T-cell (primary cell): ENCODE results near the gene KAZALD1. TPM values are rescaled to one million over a fixed set of nuclear protein-coding genes. Genes with fewer than 3 reads are reported as not detected.

Experiments
- ATAC-seq, 4 experiments: fragments of 200-7000 bp in 3 of 4; fragments of 150-1000 bp in 1 of 4; cut with Tn5 transposase; replicated peaks in 1 of 4; 1 replicate in 3 of 4; 2 replicates in 1 of 4; pipeline ENCODE4 v1.10.0; 2021; ENCODE audit warnings: moderate library complexity in 3 of 4, mild to moderate bottlenecking in 2 of 4, moderate number of reproducible peaks in 1 of 4
- CTCF ChIA-PET, 2 donors: fragments of 300-600 bp; sonication (Branson Sonifier 250); formaldehyde crosslinking; loops; one replicate each; lab custom pipeline; 2022; ENCODE audit warnings: antibody characterized with exemption in 2 of 2; lab: Charles Lee
- POLR2A ChIA-PET, 2 donors: fragments of 300-600 bp; sonication (Branson Sonifier 250); formaldehyde crosslinking; loops; one replicate each; lab custom pipeline; 2022; ENCODE audit warnings: antibody characterized with exemption in 2 of 2; lab: Charles Lee
- DNase-seq, 35 experiments: peaks; one replicate each; pipeline versions ENCODE4 v3.0.0 to v3.0.0-alpha.2; 2013 to 2023
- H3K27ac ChIP-seq: one replicate; pipeline ENCODE4 v1.5.1; 2013; ENCODE audit warnings: low read length
- H3K27me3 ChIP-seq, 2 experiments: replicated peaks in 1 of 2; 1 replicate in 1 of 2; 2 replicates in 1 of 2; pipeline versions ENCODE4 v1.6.1 to v1.7.0; 2013; ENCODE audit warnings: low read length in 1 of 2, mixed read lengths in 1 of 2; ENCODE audit not compliant: control insufficient read depth in 2 of 2, insufficient read depth in 2 of 2; ENCODE audit errors: extremely low read depth in 1 of 2
- H3K36me3 ChIP-seq, 2 donors: 1 replicate in 1 of 2; 2 replicates in 1 of 2; pipeline versions ENCODE4 v1.6.1 to v1.7.0; 2013; ENCODE audit warnings: low read length in 1 of 2; ENCODE audit not compliant: control insufficient read depth in 2 of 2, insufficient read depth in 1 of 2; ENCODE audit errors: extremely low read depth in 1 of 2
- H3K4me1 ChIP-seq, 2 experiments: 1 replicate in 1 of 2; 2 replicates in 1 of 2; pipeline versions ENCODE4 v1.6.1 to v1.7.0; 2013; ENCODE audit warnings: low read length in 2 of 2, mixed read lengths in 1 of 2; ENCODE audit not compliant: insufficient read depth in 2 of 2, control insufficient read depth in 1 of 2; ENCODE audit errors: extremely low read depth in 1 of 2
- H3K4me3 ChIP-seq, 2 donors: 1 replicate in 1 of 2; 2 replicates in 1 of 2; pipeline versions ENCODE4 v1.5.1 to v1.7.0; 2013; ENCODE audit warnings: mild to moderate bottlenecking in 2 of 2, low read length in 1 of 2, moderate library complexity in 1 of 2; ENCODE audit not compliant: control insufficient read depth in 1 of 2; ENCODE audit errors: extremely low read depth in 1 of 2
- H3K9me3 ChIP-seq: 2 replicates; pipeline ENCODE4 v1.7.0; 2013
- H3K27ac Mint-ChIP-seq, 2 donors: one replicate each; pipeline ENCODE4 v1.8.0; 2020 to 2021; ENCODE audit warnings: mild to moderate bottlenecking in 2 of 2, mixed read lengths in 2 of 2
- H3K27me3 Mint-ChIP-seq, 2 donors: one replicate each; pipeline ENCODE4 v1.8.0; 2021 to 2022; ENCODE audit warnings: mixed read lengths in 2 of 2
- H3K36me3 Mint-ChIP-seq: one replicate; pipeline ENCODE4 v1.8.0; 2021; ENCODE audit warnings: mixed read lengths
- H3K4me1 Mint-ChIP-seq, 3 donors: one replicate each; pipeline ENCODE4 v1.8.0; 2020 to 2022; ENCODE audit warnings: mixed read lengths in 3 of 3, mild to moderate bottlenecking in 1 of 3
- H3K4me3 Mint-ChIP-seq, 3 donors: one replicate each; pipeline ENCODE4 v1.8.0; 2020 to 2022; ENCODE audit warnings: mild to moderate bottlenecking in 3 of 3, mixed read lengths in 3 of 3, moderate library complexity in 3 of 3
- H3K9me3 Mint-ChIP-seq, 3 donors: one replicate each; pipeline ENCODE4 v1.8.0; 2020 to 2022; ENCODE audit warnings: mixed read lengths in 3 of 3
- WGBS: methylation state at CpG from one replicate; pipeline ENCODE4 v1.1.5; 2013; ENCODE audit warnings: missing lambda C conversion rate; ENCODE audit not compliant: insufficient coverage; 5-methylcytosine and 5-hydroxymethylcytosine counted together
- total RNA-seq, 35 experiments: library from RNA in 6 of 35; stranded (reverse) in 6 of 35; fragments of 120-200 nt in 1 of 35; gene quantifications; one replicate each; pipeline versions ENCODE4 v1.2.1 to v1.2.4 and lab custom pipeline; 2013 to 2026

Gene KAZALD1
- total RNA-seq, 5 donors from 2014 or later (not counting 1 experiment from before 2014, with no cell fraction given) = 0.19 to 0.29 TPM; not detected in 3

GRCh38 chr10:101071267-101071884 lies 9.6 kb downstream of the KAZALD1 start:
- Mint-ChIP-seq H3K27me3 (peaks cover 36 to 48% of the 10 kb centered on the region in 2 donors), H3K4me1 (peaks cover 2 to 16% (median 7%) of the 10 kb centered on the region in 3 donors), H3K36me3 (no peaks in the 10 kb centered on the region), H3K27ac (no peak overlapping the region), H3K4me3 (no peak overlapping the region), H3K9me3 (no peaks in the 10 kb centered on the region)
- DNase-seq (peak in 2 of 35 experiments; percentile 10 to 31), ATAC-seq (no peak)
- CTCF ChIA-PET = interaction anchor here in 1 of 2 donors (0.5 to 0.8 kb wide), 2 partner anchors 10 to 49 kb away, joined by 4 read pairs; partner anchors contain the start of gene KAZALD1
- H3K27me3 ChIP-seq = peaks cover 16 to 62% of the 10 kb centered on the region in 2 experiments
- H3K4me1 ChIP-seq = peaks cover 4 to 15% of the 10 kb centered on the region in 2 experiments
- no peak overlapping the region for H3K27ac ChIP-seq
- POLR2A ChIA-PET = no interaction called here
- H3K9me3 ChIP-seq = no peaks in the 10 kb centered on the region
- H3K4me3 ChIP-seq = no peak overlapping the region
- WGBS = 25% methylated on average over 1 of the region's 6 CpGs
- no peaks in the 10 kb centered on the region for H3K36me3 ChIP-seq

DNA sequence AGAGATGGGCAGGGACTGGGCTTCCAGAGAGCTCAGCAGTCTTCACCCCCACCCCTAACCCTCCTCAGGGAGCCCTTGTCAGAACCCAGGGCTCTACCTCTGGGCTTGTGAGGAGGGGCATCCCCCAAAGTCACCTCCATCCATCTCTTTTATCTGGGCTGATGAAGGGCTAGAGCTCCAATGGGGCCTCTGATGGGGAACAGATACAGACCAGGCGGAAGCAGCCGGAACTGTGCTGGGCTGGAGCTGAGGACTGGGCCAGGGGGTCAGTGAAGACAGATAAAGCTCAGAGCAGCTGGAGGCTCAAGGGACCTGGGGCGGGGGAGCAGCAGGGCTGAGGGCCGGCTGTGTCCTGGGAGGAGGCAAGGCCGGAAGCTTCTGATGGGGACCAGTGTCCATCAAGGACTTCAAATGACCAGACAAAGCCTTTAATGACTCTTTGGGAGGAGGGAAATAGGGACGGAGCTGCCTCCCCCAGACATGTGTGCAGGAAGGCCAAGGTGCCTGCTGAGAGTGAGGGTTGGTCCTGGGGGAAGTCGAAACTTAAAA lies 10.2 kb downstream of the KAZALD1 start:
- Mint-ChIP-seq H3K4me3 (no peak overlapping the region), H3K36me3 (no peaks in the 10 kb centered on the region), H3K4me1 (peaks cover 0 to 11% (median 3%) of the 10 kb centered on the region in 3 donors), H3K27ac (no peak overlapping the region), H3K27me3 (peaks cover 37 to 48% of the 10 kb centered on the region in 2 donors), H3K9me3 (no peaks in the 10 kb centered on the region)
- CTCF ChIA-PET = interaction anchor here in 1 of 2 donors (0.8 kb wide), 1 partner anchor 10 kb away, joined by 4 read pairs; the partner anchor contains the start of gene KAZALD1
- POLR2A ChIA-PET = no interaction called here
- WGBS = 83% methylated on average over 7 of the region's 7 CpGs
- Histone ChIP-seq H3K4me1 (peaks cover 2 to 9% of the 10 kb centered on the region in 2 experiments), H3K36me3 (no peaks in the 10 kb centered on the region), H3K4me3 (no peak overlapping the region), H3K27me3 (peaks cover 16 to 61% of the 10 kb centered on the region in 2 experiments), H3K9me3 (no peaks in the 10 kb centered on the region), H3K27ac (no peak overlapping the region)
- ATAC-seq = no peak
- DNase-seq = no peak

DNA sequence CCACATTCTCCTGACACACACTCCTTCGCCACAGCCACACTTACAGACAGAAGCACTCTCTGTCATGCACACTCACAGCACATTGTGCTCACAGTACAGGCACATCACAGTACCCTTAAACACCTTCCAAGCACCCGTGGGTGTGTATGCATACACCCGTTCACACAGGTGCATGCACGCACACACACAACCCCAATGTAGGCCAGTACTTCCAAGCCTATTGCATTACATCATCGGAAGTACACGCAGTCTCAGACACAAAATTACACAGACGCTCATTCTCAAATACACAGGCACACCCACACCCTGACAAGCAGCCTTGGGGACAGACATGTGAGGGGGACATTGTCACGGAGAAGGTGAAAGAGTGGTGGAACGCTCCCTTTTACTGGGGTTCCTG lies 11.1 kb downstream of the KAZALD1 start:
- H3K27me3 ChIP-seq = peaks cover 16 to 52% of the 10 kb centered on the region in 2 experiments
- H3K4me1 Mint-ChIP-seq = peaks cover 0 to 3% (median 0%) of the 10 kb centered on the region in 3 donors
- H3K4me3 ChIP-seq = no peak overlapping the region
- H3K9me3 ChIP-seq = no peaks in the 10 kb centered on the region
- H3K36me3 Mint-ChIP-seq = no peaks in the 10 kb centered on the region
- no peaks in the 10 kb centered on the region for H3K9me3 Mint-ChIP-seq
- WGBS = 75% methylated on average over 4 of the region's 9 CpGs
- no peak overlapping the region for H3K27ac ChIP-seq
- no peak for DNase-seq
- ChIA-PET CTCF (no interaction called here), POLR2A (no interaction called here)
- H3K27ac Mint-ChIP-seq = no peak overlapping the region
- H3K4me1 ChIP-seq = no peaks in the 10 kb centered on the region
- H3K36me3 ChIP-seq = no peaks in the 10 kb centered on the region
- peaks cover 38 to 48% of the 10 kb centered on the region in 2 donors for H3K27me3 Mint-ChIP-seq
- ATAC-seq = no peak
- no peak overlapping the region for H3K4me3 Mint-ChIP-seq

DNA sequence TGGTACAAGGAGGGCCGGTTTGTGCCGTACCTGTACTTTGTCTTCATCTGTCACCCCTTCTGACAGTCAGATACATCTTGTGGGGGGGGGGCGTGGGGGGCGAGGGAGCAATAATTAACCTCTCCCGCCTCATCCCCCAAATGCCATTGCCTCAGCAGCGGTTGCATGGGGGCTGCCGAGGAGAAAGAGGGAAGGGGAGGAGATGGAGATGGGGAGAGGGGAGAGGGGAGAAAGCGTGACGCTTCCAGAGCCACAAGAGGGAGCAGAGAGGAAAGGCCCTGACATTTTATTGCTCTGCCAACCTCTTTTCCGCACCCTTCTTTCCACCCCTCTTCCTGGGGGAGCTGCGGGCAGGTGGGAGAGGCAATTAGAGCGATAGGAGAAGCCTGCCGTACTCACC lies 11.8 kb downstream of the KAZALD1 start:
- Mint-ChIP-seq H3K9me3 (no peaks in the 10 kb centered on the region), H3K36me3 (no peaks in the 10 kb centered on the region), H3K4me1 (peaks cover 0 to 3% (median 0%) of the 10 kb centered on the region in 3 donors), H3K4me3 (no peak overlapping the region), H3K27ac (no peak overlapping the region), H3K27me3 (peaks cover 44 to 52% of the 10 kb centered on the region in 2 donors)
- WGBS = no CpG with 5 or more reads among the region's 13 CpGs
- ChIA-PET POLR2A (no interaction called here), CTCF (no interaction called here)
- Histone ChIP-seq H3K4me3 (no peak overlapping the region), H3K9me3 (no peaks in the 10 kb centered on the region), H3K27me3 (peaks cover 19 to 52% of the 10 kb centered on the region in 2 experiments), H3K27ac (no peak overlapping the region), H3K36me3 (no peaks in the 10 kb centered on the region), H3K4me1 (no peaks in the 10 kb centered on the region)
- ATAC-seq (no peak), DNase-seq (no peak)

- Histone ChIP-seq H3K27me3 (peaks cover 20 to 65% of the 10 kb centered on the region in 2 experiments), H3K9me3 (no peaks in the 10 kb centered on the region), H3K4me3 (no peak overlapping the region), H3K27ac (no peak overlapping the region), H3K4me1 (no peaks in the 10 kb centered on the region), H3K36me3 (no peaks in the 10 kb centered on the region)
- Mint-ChIP-seq H3K9me3 (no peaks in the 10 kb centered on the region), H3K27ac (no peak overlapping the region), H3K36me3 (no peaks in the 10 kb centered on the region), H3K27me3 (peaks cover 57 to 67% of the 10 kb centered on the region in 2 donors), H3K4me1 (peaks cover 0 to 3% (median 0%) of the 10 kb centered on the region in 3 donors), H3K4me3 (no peak overlapping the region)
- WGBS = no CpG with 5 or more reads among the region's 4 CpGs
- POLR2A ChIA-PET = interaction anchor here in 1 of 2 donors (0.7 kb wide), 1 partner anchor 71 kb away, joined by 5 read pairs; no protein-coding TSS in a partner anchor
- CTCF ChIA-PET = no interaction called here
- DNase-seq (no peak), ATAC-seq (no peak)
Observed at GRCh38 chr10:101075775-101076174, 14.0 kb downstream of the KAZALD1 start.

DNA sequence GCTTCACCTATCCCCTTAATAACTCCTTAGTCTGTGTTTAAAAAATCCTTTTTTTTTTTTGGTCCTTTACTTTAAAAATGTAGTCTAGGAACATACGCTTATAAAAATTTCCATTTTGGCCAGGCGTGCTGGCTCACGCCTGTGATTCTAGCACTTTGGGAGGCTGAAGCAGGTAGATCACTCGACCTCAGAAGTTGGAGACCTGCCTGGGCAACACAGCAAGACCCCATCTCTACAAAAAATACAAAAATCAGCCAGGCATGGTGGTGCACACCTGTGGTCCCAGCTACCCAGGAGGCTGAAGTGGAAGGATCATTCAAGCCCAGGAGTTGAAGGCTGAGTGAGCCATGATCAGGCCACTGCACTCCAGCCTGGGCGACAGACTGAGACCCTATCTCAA lies 14.8 kb downstream of the KAZALD1 start:
- POLR2A ChIA-PET = interaction anchor here in 1 of 2 donors (0.7 kb wide), 1 partner anchor 70 kb away, joined by 5 read pairs; no protein-coding TSS in a partner anchor
- Mint-ChIP-seq H3K9me3 (no peaks in the 10 kb centered on the region), H3K4me1 (peaks cover 0 to under 1% (median 0%) of the 10 kb centered on the region in 3 donors), H3K36me3 (no peaks in the 10 kb centered on the region), H3K4me3 (no peak overlapping the region), H3K27me3 (peaks cover 55 to 73% of the 10 kb centered on the region in 2 donors), H3K27ac (no peak overlapping the region)
- Histone ChIP-seq H3K27ac (no peak overlapping the region), H3K4me1 (no peaks in the 10 kb centered on the region), H3K4me3 (no peak overlapping the region), H3K36me3 (no peaks in the 10 kb centered on the region), H3K27me3 (peaks cover 19 to 70% of the 10 kb centered on the region in 2 experiments), H3K9me3 (no peaks in the 10 kb centered on the region)
- 100% methylated on average over 2 of the region's 5 CpGs for WGBS
- DNase-seq (no peak), ATAC-seq (no peak)
- CTCF ChIA-PET = no interaction called here
